GM12872 (cell line): ENCODE measurements around the gene TMPRSS15.

Source experiments
- CTCF ChIP-seq: IDR thresholded peaks from 3 replicates; pipeline ENCODE4 v1.5.1; 2011; ENCODE audit warnings: low read depth, mild to moderate bottlenecking, low read length, moderate library complexity; ENCODE audit not compliant: insufficient read depth

The TMPRSS15 gene

DNA sequence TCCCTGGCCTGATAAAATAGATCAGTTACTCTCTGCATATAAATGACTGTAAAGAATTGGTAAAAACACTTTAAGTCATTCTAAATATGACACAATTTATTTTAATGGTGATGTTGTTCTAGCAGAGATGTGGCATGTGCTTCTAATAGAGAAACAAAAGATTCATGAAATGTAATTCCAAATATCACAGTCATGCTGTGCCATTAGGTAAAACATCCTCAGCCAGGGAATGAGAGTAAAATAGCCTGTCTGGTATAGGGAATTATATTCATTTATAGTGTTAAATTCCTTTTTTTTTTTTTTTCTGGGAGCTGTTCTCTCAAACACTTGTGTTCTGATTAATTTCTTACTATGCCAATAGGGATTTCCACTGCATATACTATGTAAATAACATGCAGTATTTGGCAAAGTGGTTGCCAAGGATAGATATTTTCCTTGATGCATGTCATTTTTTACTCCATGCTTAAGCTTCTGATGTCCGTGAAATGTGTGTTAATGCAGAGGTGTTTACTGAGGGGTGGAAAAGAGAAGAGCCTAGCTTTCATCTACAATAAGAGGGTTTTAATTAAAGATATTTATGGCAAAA lies 67.8 kb downstream of the TMPRSS15 start:
- no peak for TF ChIP-seq CTCF

DNA sequence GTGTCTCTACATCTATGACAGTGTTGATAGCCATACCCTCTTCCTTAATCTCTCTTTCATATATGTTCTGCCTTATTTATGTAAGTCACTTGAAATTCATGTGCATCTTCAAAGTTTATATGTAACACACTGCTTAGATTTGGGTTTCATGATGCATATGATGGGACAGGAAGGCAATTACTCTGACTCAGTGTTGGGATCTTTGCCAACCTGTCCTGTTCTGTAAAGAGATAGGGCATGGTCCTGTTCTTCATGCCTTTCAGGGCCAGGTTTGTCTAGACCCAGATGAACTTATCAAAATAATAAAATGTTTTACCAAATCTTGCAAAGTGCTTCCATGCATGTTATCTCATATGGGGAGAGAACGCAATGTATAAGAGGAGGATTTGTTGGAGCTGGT lies 69.5 kb downstream of the TMPRSS15 start:
- no peak for TF ChIP-seq CTCF

GRCh38 chr21:18318156-18318555 lies 85.4 kb downstream of the TMPRSS15 start:
- no peak for TF ChIP-seq CTCF

DNA sequence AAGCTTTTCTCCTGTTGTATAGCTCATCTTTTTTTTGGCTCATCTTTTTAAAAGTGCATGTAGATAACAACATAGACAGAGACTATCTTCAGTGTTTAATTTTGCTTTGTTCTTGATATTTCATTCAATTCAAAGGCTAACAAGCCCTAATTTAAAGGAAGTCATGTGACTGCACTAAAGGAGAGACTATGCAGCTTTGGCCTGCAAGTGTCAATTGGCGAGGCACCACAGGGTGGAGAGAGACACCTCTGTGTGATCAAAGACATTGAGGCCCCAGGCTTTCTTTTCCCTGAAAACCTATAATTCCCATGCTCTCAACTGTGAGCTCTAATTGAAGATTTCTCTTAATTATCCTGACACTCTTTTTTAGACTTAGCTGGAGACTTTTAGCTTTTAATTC lies 105.4 kb downstream of the TMPRSS15 start:
- TF ChIP-seq CTCF, result no peak

DNA sequence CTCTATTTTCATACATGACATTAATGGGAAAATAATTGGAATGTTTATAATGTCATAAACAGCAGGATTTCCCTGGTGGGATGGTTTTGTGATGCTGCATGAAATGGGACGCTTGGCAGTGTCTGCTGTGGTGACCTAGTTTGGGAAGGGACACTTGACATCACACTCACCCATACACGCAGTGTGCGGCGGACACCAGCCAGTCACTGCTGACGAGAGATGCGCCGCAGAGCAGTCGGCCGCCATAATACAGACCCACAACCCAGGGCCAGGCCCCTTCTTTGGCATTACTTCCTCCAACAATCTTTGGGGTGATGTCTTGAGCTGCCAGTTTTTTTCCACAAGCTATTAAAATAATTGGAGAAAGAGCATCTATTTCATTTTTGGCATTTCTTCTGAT lies 109.5 kb downstream of the TMPRSS15 start:
- no peak for TF ChIP-seq CTCF

- no peak for TF ChIP-seq CTCF
Observed at GRCh38 chr21:18289876-18290275, 113.7 kb downstream of the TMPRSS15 start.

GRCh38 chr21:18285379-18285778 lies 118.2 kb downstream of the TMPRSS15 start:
- TF ChIP-seq CTCF, result no peak

GRCh38 chr21:18275781-18276180 lies 127.8 kb downstream of the TMPRSS15 start:
- no peak for TF ChIP-seq CTCF
